ENCODE measurements around the gene COG1. TPM values are rescaled to one million over a fixed set of nuclear protein-coding genes. Genes with fewer than 3 reads are reported as not detected.

Gene COG1
- polyA plus RNA-seq, 3 donors, result 5.1 to 24.4 (median 8.0) TPM

DNA sequence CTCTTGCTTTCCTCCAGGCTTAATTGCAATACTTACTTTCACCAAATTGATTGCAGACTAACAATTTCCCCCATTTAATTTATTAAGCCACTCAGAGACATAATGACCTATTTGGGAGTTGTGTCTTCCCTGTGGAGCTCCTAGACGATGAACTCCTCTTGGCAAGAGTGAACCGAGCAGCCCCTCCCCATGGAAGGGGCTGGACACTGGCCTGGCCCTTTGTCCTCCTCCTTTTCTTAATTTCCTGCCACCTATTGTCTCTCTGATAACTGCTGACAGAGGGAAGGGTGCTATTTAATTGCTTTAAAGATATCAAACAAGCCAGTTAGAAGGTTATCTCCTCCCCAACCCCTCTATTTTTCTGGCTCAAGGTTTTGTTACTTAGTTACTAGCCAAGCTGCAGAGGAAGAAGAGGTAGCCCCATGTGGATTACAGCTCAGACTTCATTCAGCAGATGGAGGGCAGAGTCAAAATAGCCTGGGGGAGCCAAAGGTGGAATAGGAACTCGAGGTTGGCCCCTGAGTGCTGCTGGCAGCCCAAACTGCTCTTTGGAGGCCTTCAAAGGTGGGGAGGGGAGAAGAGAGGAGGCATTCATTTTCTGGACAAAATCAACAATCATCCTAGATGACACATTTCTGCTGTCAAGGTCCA lies 31.8 kb upstream of the COG1 start:
- no CpG with 5 or more reads among the region's 3 CpGs for WGBS (ENCODE audit: insufficient coverage)
- no peak for DNase-seq
- intact Hi-C loops (cut with micrococcal nuclease), result no loop called here
- no peak overlapping the region for H3K4me3 ChIP-seq (replicated peaks in 1 of 3; ENCODE audit: low read depth in 2 of 3, low read length in 3 of 3)
- Mint-ChIP-seq H3K27me3 (ENCODE audit: low read depth in 3 of 3) (peaks cover 61 to 66% (median 62%) of the 10 kb centered on the region in 3 donors), H3K4me1 (peaks cover 28% of the 10 kb centered on the region), H3K36me3 (peaks cover 0 to 5% of the 10 kb centered on the region in 2 donors), H3K9me3 (peaks cover 0 to 16% (median 6%) of the 10 kb centered on the region in 7 donors), H3K27ac (no peak overlapping the region), H3K4me3 (peak overlapping the region in 1 of 2 donors; percentile 6)
- no peak overlapping the region for H3K27ac ChIP-seq (ENCODE audit: low read depth in 1 of 2, low read length in 2 of 2)
- H2AFZ ChIP-seq (ENCODE audit: insufficient read depth, low read depth, low read length, poor library complexity, severe bottlenecking), result no peak overlapping the region
- no peak overlapping the region for H3K9ac ChIP-seq (ENCODE audit: insufficient read depth, low read length, poor library complexity, severe bottlenecking)
- TF ChIP-seq, protein P1, sequence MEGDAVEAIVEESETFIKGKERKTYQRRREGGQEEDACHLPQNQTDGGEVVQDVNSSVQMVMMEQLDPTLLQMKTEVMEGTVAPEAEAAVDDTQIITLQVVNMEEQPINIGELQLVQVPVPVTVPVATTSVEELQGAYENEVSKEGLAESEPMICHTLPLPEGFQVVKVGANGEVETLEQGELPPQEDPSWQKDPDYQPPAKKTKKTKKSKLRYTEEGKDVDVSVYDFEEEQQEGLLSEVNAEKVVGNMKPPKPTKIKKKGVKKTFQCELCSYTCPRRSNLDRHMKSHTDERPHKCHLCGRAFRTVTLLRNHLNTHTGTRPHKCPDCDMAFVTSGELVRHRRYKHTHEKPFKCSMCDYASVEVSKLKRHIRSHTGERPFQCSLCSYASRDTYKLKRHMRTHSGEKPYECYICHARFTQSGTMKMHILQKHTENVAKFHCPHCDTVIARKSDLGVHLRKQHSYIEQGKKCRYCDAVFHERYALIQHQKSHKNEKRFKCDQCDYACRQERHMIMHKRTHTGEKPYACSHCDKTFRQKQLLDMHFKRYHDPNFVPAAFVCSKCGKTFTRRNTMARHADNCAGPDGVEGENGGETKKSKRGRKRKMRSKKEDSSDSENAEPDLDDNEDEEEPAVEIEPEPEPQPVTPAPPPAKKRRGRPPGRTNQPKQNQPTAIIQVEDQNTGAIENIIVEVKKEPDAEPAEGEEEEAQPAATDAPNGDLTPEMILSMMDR (IDR thresholded peaks at IDR 0.05), result no peak
- peaks cover 23 to 26% of the 10 kb centered on the region in 2 donors for H3K4me1 ChIP-seq (ENCODE audit: control insufficient read depth in 1 of 2, insufficient read depth in 2 of 2, low read length in 2 of 2)
- no peaks in the 10 kb centered on the region for H3K9me3 ChIP-seq (replicated peaks in 1 of 2; ENCODE audit: control insufficient read depth in 1 of 2, insufficient read depth in 1 of 2, low read length in 2 of 2)
- peaks cover 31 to 44% of the 10 kb centered on the region in 2 donors for H3K27me3 ChIP-seq (ENCODE audit: control insufficient read depth in 2 of 2, insufficient read depth in 2 of 2, low read length in 2 of 2)
- no peaks in the 10 kb centered on the region for H3K79me2 ChIP-seq (ENCODE audit: insufficient read depth, low read length)
- H3K36me3 ChIP-seq (replicated peaks in 1 of 2; ENCODE audit: control insufficient read depth in 1 of 2, insufficient read depth in 2 of 2, low read length in 2 of 2), result no peaks in the 10 kb centered on the region
- no peaks in the 10 kb centered on the region for H4K20me1 ChIP-seq (ENCODE audit: insufficient read depth, low read length)
- H3K4me2 ChIP-seq (replicated peaks; ENCODE audit: extremely low read depth, low read length, poor library complexity, severe bottlenecking), result no peak overlapping the region

DNA sequence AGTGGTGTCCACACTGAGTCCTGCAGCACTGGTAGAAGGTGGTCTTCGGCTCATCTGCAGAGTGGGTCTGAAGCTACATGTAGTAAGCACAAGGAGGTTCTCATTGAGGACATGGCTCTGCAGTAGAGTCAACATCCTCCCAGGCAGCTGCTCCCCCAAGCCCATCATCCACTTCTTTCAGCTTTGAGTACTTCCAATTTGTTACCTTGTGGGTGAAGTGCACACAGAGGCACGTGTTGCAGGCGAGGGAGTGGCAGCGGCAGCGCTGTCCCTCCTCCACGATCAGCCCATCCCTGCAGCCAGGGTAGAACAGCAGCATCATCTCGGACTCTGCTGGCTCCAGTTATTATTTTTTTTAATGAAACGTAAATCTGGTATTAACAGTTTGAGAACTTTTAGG lies 29.8 kb upstream of the COG1 start:
- H3K27ac ChIP-seq (ENCODE audit: low read depth in 1 of 2, low read length in 2 of 2), result no peak overlapping the region
- peaks cover 80 to 85% (median 80%) of the 10 kb centered on the region in 3 donors for H3K27me3 Mint-ChIP-seq (ENCODE audit: low read depth in 3 of 3)
- peaks cover 0 to 11% of the 10 kb centered on the region in 2 donors for H3K9me3 ChIP-seq (replicated peaks in 1 of 2; ENCODE audit: control insufficient read depth in 1 of 2, insufficient read depth in 1 of 2, low read length in 2 of 2)
- peaks cover 34% of the 10 kb centered on the region in 2 donors for H3K4me1 ChIP-seq (ENCODE audit: control insufficient read depth in 1 of 2, insufficient read depth in 2 of 2, low read length in 2 of 2)
- no peaks in the 10 kb centered on the region for H3K79me2 ChIP-seq (ENCODE audit: insufficient read depth, low read length)
- WGBS (ENCODE audit: insufficient coverage), result 71% methylated on average over 7 of the region's 8 CpGs
- H3K27ac Mint-ChIP-seq, result peak overlapping the region in 1 of 7 donors; percentile 18
- no peak overlapping the region for H3K9ac ChIP-seq (ENCODE audit: insufficient read depth, low read length, poor library complexity, severe bottlenecking)
- H3K4me2 ChIP-seq (replicated peaks; ENCODE audit: extremely low read depth, low read length, poor library complexity, severe bottlenecking), result no peak overlapping the region
- H3K4me1 Mint-ChIP-seq, result peaks cover 37% of the 10 kb centered on the region
- H3K4me3 Mint-ChIP-seq, result peak overlapping the region in 1 of 2 donors; percentile 95
- H3K9me3 Mint-ChIP-seq, result peaks cover 0 to 24% (median 7%) of the 10 kb centered on the region in 7 donors
- H3K27me3 ChIP-seq (ENCODE audit: control insufficient read depth in 2 of 2, insufficient read depth in 2 of 2, low read length in 2 of 2), result peaks cover 49 to 63% of the 10 kb centered on the region in 2 donors
- H2AFZ ChIP-seq (ENCODE audit: insufficient read depth, low read depth, low read length, poor library complexity, severe bottlenecking), result no peak overlapping the region
- no peak for DNase-seq
- no peaks in the 10 kb centered on the region for H4K20me1 ChIP-seq (ENCODE audit: insufficient read depth, low read length)
- intact Hi-C loops (cut with micrococcal nuclease), result no loop called here
- peaks cover 0 to 5% of the 10 kb centered on the region in 2 donors for H3K36me3 Mint-ChIP-seq
- no peak overlapping the region for H3K4me3 ChIP-seq (replicated peaks in 1 of 3; ENCODE audit: low read depth in 2 of 3, low read length in 3 of 3)
- H3K36me3 ChIP-seq (replicated peaks in 1 of 2; ENCODE audit: control insufficient read depth in 1 of 2, insufficient read depth in 2 of 2, low read length in 2 of 2), result no peaks in the 10 kb centered on the region
- TF ChIP-seq, protein P1 (IDR thresholded peaks at IDR 0.05), result no peak
